ENCODE measurements around the gene STMND1. TPM values are rescaled to one million over a fixed set of nuclear protein-coding genes. Genes with fewer than 3 reads are reported as not detected.

STMND1 gene
- total and polyA plus RNA-seq, 10 of the 15 experiments (the other 5 are each of a cell fraction or from before 2014, with no cell fraction given) = 0.15 TPM; not detected in 9

DNA sequence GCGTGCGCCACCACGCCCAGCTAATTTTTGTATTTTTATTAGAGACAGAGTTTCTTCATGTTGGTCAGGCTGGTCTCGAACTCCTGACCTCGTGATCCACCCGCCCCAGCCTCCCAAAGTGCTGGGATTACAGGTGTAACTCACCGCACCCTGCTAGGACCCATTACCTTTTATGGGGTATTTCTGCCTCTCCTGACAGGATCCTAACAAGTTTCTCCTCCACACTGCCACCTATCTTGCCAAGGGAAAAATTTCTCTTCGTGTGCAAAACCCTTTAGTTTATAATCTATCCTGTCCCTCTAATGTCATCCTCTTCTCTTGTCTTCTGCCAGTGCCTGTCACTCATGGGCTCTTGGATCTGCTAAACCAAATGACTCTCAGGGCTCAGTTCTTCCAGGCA lies 1.9 kb downstream of the STMND1 start:
- BruUV-seq (replicated peaks) = no TSS peak
- RAD21 ChIA-PET (ENCODE audit: unreplicated experiment) = no interaction called here
- no peak for FAIRE-seq
- no peak overlapping the region for H2AFZ ChIP-seq (ENCODE audit: control insufficient read depth, low read depth, low read length)
- no peaks in the 10 kb centered on the region for H3K79me2 ChIP-seq (ENCODE audit: control insufficient read depth, insufficient read depth, low read length)
- H3K9me3 ChIP-seq (replicated peaks; ENCODE audit: control insufficient read depth, insufficient read depth, low read length) = no peaks in the 10 kb centered on the region; the same call in 2 of the 3 replicates
- intact Hi-C loops (cut with micrococcal nuclease; ENCODE audit: unreplicated experiment) = no loop called here
- no peak overlapping the region for H3K9ac ChIP-seq (ENCODE audit: control insufficient read depth, insufficient read depth, low read length)
- POLR2A ChIA-PET = interaction anchor here (0.6 kb wide), 1 partner anchor 32 kb away, joined by 7 read pairs; no protein-coding TSS in a partner anchor
- 39% methylated on average over 8 of the region's 8 CpGs for WGBS (ENCODE audit: insufficient coverage, insufficient replicate concordance, low lambda C conversion rate, missing lambda C conversion rate)
- SMC1A ChIA-PET (ENCODE audit: uncharacterized antibody, unreplicated experiment) = no interaction called here
- in situ Hi-C loops (cut with MboI) = no loop called here
- no peak for DNase-seq (ENCODE audit: low read depth, low spot score)
- no peaks in the 10 kb centered on the region for H3K36me3 ChIP-seq (ENCODE audit: control insufficient read depth in 2 of 2, insufficient read depth in 2 of 2, low read length in 1 of 2)
- H3K27me3 ChIP-seq (replicated peaks in 1 of 2; ENCODE audit: control insufficient read depth in 2 of 2, insufficient read depth in 2 of 2, low read length in 1 of 2) = peaks cover 0 to 3% of the 10 kb centered on the region in 2 experiments; a peak in 2 of 4 replicates
- H3K27ac ChIP-seq (ENCODE audit: control insufficient read depth, insufficient read depth) = no peak overlapping the region
- no peaks in the 10 kb centered on the region for H4K20me1 ChIP-seq (ENCODE audit: control insufficient read depth, insufficient read depth)
- TF ChIP-seq, protein P1, sequence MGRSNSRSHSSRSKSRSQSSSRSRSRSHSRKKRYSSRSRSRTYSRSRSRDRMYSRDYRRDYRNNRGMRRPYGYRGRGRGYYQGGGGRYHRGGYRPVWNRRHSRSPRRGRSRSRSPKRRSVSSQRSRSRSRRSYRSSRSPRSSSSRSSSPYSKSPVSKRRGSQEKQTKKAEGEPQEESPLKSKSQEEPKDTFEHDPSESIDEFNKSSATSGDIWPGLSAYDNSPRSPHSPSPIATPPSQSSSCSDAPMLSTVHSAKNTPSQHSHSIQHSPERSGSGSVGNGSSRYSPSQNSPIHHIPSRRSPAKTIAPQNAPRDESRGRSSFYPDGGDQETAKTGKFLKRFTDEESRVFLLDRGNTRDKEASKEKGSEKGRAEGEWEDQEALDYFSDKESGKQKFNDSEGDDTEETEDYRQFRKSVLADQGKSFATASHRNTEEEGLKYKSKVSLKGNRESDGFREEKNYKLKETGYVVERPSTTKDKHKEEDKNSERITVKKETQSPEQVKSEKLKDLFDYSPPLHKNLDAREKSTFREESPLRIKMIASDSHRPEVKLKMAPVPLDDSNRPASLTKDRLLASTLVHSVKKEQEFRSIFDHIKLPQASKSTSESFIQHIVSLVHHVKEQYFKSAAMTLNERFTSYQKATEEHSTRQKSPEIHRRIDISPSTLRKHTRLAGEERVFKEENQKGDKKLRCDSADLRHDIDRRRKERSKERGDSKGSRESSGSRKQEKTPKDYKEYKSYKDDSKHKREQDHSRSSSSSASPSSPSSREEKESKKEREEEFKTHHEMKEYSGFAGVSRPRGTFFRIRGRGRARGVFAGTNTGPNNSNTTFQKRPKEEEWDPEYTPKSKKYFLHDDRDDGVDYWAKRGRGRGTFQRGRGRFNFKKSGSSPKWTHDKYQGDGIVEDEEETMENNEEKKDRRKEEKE (IDR thresholded peaks at IDR 0.05) = no peak
- no peak for TF ChIP-seq TCF7 (IDR thresholded peaks at IDR 0.05; ENCODE audit: borderline replicate concordance)
- no peak for TF ChIP-seq ESRRA (IDR thresholded peaks at IDR 0.05; ENCODE audit: low read length)
- TF ChIP-seq MEF2B (IDR thresholded peaks at IDR 0.05; ENCODE audit: partially characterized antibody, poor library complexity, severe bottlenecking) = no peak
- TF ChIP-seq, protein P2, sequence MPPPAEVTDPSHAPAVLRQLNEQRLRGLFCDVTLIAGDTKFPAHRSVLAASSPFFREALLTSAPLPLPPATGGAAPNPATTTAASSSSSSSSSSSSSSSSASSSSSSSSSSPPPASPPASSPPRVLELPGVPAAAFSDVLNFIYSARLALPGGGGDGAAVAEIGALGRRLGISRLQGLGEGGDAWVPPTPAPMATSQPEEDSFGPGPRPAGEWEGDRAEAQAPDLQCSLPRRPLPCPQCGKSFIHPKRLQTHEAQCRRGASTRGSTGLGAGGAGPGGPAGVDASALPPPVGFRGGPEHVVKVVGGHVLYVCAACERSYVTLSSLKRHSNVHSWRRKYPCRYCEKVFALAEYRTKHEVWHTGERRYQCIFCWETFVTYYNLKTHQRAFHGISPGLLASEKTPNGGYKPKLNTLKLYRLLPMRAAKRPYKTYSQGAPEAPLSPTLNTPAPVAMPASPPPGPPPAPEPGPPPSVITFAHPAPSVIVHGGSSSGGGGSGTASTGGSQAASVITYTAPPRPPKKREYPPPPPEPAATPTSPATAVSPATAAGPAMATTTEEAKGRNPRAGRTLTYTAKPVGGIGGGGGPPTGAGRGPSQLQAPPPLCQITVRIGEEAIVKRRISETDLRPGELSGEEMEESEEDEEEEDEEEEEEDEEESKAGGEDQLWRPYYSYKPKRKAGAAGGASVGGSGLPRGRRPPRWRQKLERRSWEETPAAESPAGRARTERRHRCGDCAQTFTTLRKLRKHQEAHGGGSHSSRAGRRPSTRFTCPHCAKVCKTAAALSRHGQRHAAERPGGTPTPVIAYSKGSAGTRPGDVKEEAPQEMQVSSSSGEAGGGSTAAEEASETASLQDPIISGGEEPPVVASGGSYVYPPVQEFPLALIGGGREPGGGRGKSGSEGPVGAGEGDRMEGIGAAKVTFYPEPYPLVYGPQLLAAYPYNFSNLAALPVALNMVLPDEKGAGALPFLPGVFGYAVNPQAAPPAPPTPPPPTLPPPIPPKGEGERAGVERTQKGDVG (CRISPR knock-in tag; IDR thresholded peaks at IDR 0.05) = no peak
- TF ChIP-seq, protein P3, sequence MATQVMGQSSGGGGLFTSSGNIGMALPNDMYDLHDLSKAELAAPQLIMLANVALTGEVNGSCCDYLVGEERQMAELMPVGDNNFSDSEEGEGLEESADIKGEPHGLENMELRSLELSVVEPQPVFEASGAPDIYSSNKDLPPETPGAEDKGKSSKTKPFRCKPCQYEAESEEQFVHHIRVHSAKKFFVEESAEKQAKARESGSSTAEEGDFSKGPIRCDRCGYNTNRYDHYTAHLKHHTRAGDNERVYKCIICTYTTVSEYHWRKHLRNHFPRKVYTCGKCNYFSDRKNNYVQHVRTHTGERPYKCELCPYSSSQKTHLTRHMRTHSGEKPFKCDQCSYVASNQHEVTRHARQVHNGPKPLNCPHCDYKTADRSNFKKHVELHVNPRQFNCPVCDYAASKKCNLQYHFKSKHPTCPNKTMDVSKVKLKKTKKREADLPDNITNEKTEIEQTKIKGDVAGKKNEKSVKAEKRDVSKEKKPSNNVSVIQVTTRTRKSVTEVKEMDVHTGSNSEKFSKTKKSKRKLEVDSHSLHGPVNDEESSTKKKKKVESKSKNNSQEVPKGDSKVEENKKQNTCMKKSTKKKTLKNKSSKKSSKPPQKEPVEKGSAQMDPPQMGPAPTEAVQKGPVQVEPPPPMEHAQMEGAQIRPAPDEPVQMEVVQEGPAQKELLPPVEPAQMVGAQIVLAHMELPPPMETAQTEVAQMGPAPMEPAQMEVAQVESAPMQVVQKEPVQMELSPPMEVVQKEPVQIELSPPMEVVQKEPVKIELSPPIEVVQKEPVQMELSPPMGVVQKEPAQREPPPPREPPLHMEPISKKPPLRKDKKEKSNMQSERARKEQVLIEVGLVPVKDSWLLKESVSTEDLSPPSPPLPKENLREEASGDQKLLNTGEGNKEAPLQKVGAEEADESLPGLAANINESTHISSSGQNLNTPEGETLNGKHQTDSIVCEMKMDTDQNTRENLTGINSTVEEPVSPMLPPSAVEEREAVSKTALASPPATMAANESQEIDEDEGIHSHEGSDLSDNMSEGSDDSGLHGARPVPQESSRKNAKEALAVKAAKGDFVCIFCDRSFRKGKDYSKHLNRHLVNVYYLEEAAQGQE (IDR thresholded peaks at IDR 0.05; ENCODE audit: low read depth, low read length) = no peak
- no peak for TF ChIP-seq CBX5 (IDR thresholded peaks at IDR 0.05; ENCODE audit: low read depth)
- CTCF ChIA-PET = no interaction called here
- H3K4me3 ChIP-seq = no peak overlapping the region
- H3K4me1 ChIP-seq (ENCODE audit: control insufficient read depth, insufficient read depth, low read length) = no peaks in the 10 kb centered on the region
- no peak overlapping the region for H3K4me2 ChIP-seq (ENCODE audit: control insufficient read depth, insufficient read depth)
- ATAC-seq = no peak

Data from GM12878 (cell line).